ENCODE data around the gene KDR. TPM values are rescaled to one million over a fixed set of nuclear protein-coding genes. Genes with fewer than 3 reads are reported as not detected.
A peak's percentile ranks its signal among the peaks of the same experiment; 100 is the strongest.

The KDR gene
- total RNA-seq, 1 experiment from 2014 or later = 0.52 TPM

GRCh38 chr4:55074386-55074785 is 51.0 kb downstream of the KDR start (continued):
- no peak for TF ChIP-seq MAX (IDR thresholded peaks at IDR 0.05)
- TF ChIP-seq EZH2 (IDR thresholded peaks at IDR 0.05) = no peak
- no peak for TF ChIP-seq REST (IDR thresholded peaks at IDR 0.05; ENCODE audit: low read depth)
- TF ChIP-seq JUND (IDR thresholded peaks at IDR 0.05) = no peak

GRCh38 chr4:55071951-55072350 is 53.4 kb downstream of the KDR start:
- no TSS peak for BruUV-seq (replicated peaks)
- peak; percentile 54; the same call in 1 of the 2 replicates for ATAC-seq
- Histone ChIP-seq H4K20me1 (ENCODE audit: insufficient read depth) (no peaks in the 10 kb centered on the region), H3K27me3 (ENCODE audit: insufficient read depth, low read length) (no peaks in the 10 kb centered on the region), H3K4me1 (ENCODE audit: control insufficient read depth in 1 of 2, insufficient read depth in 2 of 2, low read length in 2 of 2) (peaks cover 0 to 7% of the 10 kb centered on the region in 2 experiments; a peak in 2 of 4 replicates), H3K9me2 (ENCODE audit: insufficient read depth) (no peaks in the 10 kb centered on the region), H2AFZ (ENCODE audit: low read depth, low read length, poor library complexity, severe bottlenecking) (no peak overlapping the region), H3K4me3 (replicated peaks in 1 of 2; ENCODE audit: low read depth in 1 of 2, low read length in 2 of 2) (no peak overlapping the region), H3K4me2 (ENCODE audit: low read length) (no peak overlapping the region), H3K9me3 (ENCODE audit: control insufficient read depth in 1 of 2, insufficient read depth in 1 of 2, low read depth in 1 of 2, low read length in 2 of 2) (no peaks in the 10 kb centered on the region), H3K36me3 (ENCODE audit: control insufficient read depth in 1 of 2, insufficient read depth in 2 of 2, low read length in 2 of 2) (no peaks in the 10 kb centered on the region), H3K27ac (ENCODE audit: low read depth, low read length) (no peak overlapping the region), H3K9ac (ENCODE audit: low read length) (no peak overlapping the region), H3K79me2 (ENCODE audit: insufficient read depth, low read length) (no peaks in the 10 kb centered on the region)
- DNase-seq (ENCODE audit: low read depth, low spot score) = no peak
- peak; percentile 19; the same call in 1 of the 2 replicates for TF ChIP-seq JUND (IDR thresholded peaks at IDR 0.05)
- TF ChIP-seq REST (IDR thresholded peaks at IDR 0.05; ENCODE audit: low read depth) = no peak
- no peak for TF ChIP-seq MAX (IDR thresholded peaks at IDR 0.05)
- TF ChIP-seq FOSL1 (IDR thresholded peaks at IDR 0.05; ENCODE audit: low read depth) = peak; percentile 48; the same call in 1 of the 2 replicates
- intact Hi-C loops (cut with micrococcal nuclease) = no loop called here
- POLR2A ChIA-PET = no interaction called here
- RAD21 ChIA-PET (ENCODE audit: low non-redundant PET in 1 of 2, low total read pairs in 2 of 2, uncharacterized antibody in 2 of 2, unreplicated experiment in 2 of 2) = no interaction called here
- CTCF ChIA-PET = no interaction called here

Measured in HCT116 (cell line).